ENCODE results near the gene XXYLT1. TPM values are rescaled to one million over a fixed set of nuclear protein-coding genes. Genes with fewer than 3 reads are reported as not detected.
A peak's percentile ranks its signal among the peaks of the same experiment; 100 is the strongest.

The XXYLT1 gene
- total and polyA plus RNA-seq, 3 experiments from 2014 or later = 7.9 to 10.5 (median 8.3) TPM

GRCh38 chr3:195069501-195070251 lies 201.3 kb downstream of the XXYLT1 start:
- H3K27me3 Mint-ChIP-seq = no peaks in the 10 kb centered on the region
- DNase-seq = no peak
- H3K4me1 ChIP-seq (ENCODE audit: insufficient read depth, low read length) = no peaks in the 10 kb centered on the region
- no peaks in the 10 kb centered on the region for H3K27me3 ChIP-seq (ENCODE audit: insufficient read depth, low read length, poor library complexity, severe bottlenecking)
- H3K27ac Mint-ChIP-seq = peak overlapping the region in 2 of 8 donors; percentile 36 to 47
- peaks cover 0 to 3% (median 0%) of the 10 kb centered on the region in 5 donors for H3K9me3 Mint-ChIP-seq
- ChIA-PET POLR2A (no interaction called here), CTCF (interaction anchor here (1.5 kb wide), 1 partner anchor 18 kb away, joined by 3 read pairs; no protein-coding TSS in a partner anchor)
- H3K9me3 ChIP-seq (ENCODE audit: low read length) = no peaks in the 10 kb centered on the region
- peaks cover 0 to 8% (median 3%) of the 10 kb centered on the region in 3 donors for H3K4me1 Mint-ChIP-seq
- no peak overlapping the region for H3K4me3 Mint-ChIP-seq
- H3K27ac ChIP-seq (ENCODE audit: low read depth, low read length) = no peak overlapping the region
- no peaks in the 10 kb centered on the region for H3K36me3 ChIP-seq (ENCODE audit: insufficient read depth, low read length)
- peaks cover 0 to 23% (median 7%) of the 10 kb centered on the region in 3 donors for H3K36me3 Mint-ChIP-seq
- no peak overlapping the region for H3K4me3 ChIP-seq (ENCODE audit: low read length)

GRCh38 chr3:195068084-195069080 lies 202.6 kb downstream of the XXYLT1 start:
- no peaks in the 10 kb centered on the region for H3K27me3 ChIP-seq (ENCODE audit: insufficient read depth, low read length, poor library complexity, severe bottlenecking)
- POLR2A ChIA-PET = no interaction called here
- Mint-ChIP-seq H3K27ac (peak overlapping the region in 1 of 8 donors; percentile 46), H3K9me3 (peaks cover 0 to 3% (median 0%) of the 10 kb centered on the region in 5 donors), H3K4me3 (no peak overlapping the region), H3K4me1 (peaks cover 0 to 13% (median 4%) of the 10 kb centered on the region in 3 donors), H3K36me3 (peaks cover 0 to 23% (median 7%) of the 10 kb centered on the region in 3 donors), H3K27me3 (no peaks in the 10 kb centered on the region)
- no peaks in the 10 kb centered on the region for H3K9me3 ChIP-seq (ENCODE audit: low read length)
- H3K36me3 ChIP-seq (ENCODE audit: insufficient read depth, low read length) = no peaks in the 10 kb centered on the region
- CTCF ChIA-PET = no interaction called here
- DNase-seq = no peak
- no peaks in the 10 kb centered on the region for H3K4me1 ChIP-seq (ENCODE audit: insufficient read depth, low read length)
- no peak overlapping the region for H3K27ac ChIP-seq (ENCODE audit: low read depth, low read length)
- H3K4me3 ChIP-seq (ENCODE audit: low read length) = no peak overlapping the region

- H3K4me1 Mint-ChIP-seq = peaks cover 0 to 13% (median 4%) of the 10 kb centered on the region in 3 donors
- H3K27me3 Mint-ChIP-seq = peaks cover 2% of the 10 kb centered on the region in 2 donors
- peaks cover 0 to 21% (median 7%) of the 10 kb centered on the region in 3 donors for H3K36me3 Mint-ChIP-seq
- Histone ChIP-seq H3K9me3 (ENCODE audit: low read length) (no peaks in the 10 kb centered on the region), H3K4me1 (ENCODE audit: insufficient read depth, low read length) (no peaks in the 10 kb centered on the region), H3K4me3 (ENCODE audit: low read length) (no peak overlapping the region), H3K27me3 (ENCODE audit: insufficient read depth, low read length, poor library complexity, severe bottlenecking) (no peaks in the 10 kb centered on the region), H3K36me3 (ENCODE audit: insufficient read depth, low read length) (no peaks in the 10 kb centered on the region), H3K27ac (ENCODE audit: low read depth, low read length) (no peak overlapping the region)
- ChIA-PET CTCF (interaction anchor here (0.8 kb wide), 1 partner anchor 384 kb away, joined by 4 read pairs; no protein-coding TSS in a partner anchor), POLR2A (no interaction called here)
- peaks cover 0 to 3% (median 0%) of the 10 kb centered on the region in 5 donors for H3K9me3 Mint-ChIP-seq
- DNase-seq = peak in 1 of 5 donors; percentile 37
- H3K27ac Mint-ChIP-seq = peak overlapping the region in 1 of 8 donors; percentile 47
- H3K4me3 Mint-ChIP-seq = peak overlapping the region in 1 of 7 donors; percentile 29
Measured at GRCh38 chr3:195066441-195066841, 204.5 kb downstream of the XXYLT1 start.

GRCh38 chr3:195065864-195066185 lies 205.1 kb downstream of the XXYLT1 start:
- Mint-ChIP-seq H3K27ac (no peak overlapping the region), H3K4me3 (no peak overlapping the region), H3K4me1 (peaks cover 0 to 13% (median 4%) of the 10 kb centered on the region in 3 donors), H3K36me3 (peaks cover 0 to 21% (median 7%) of the 10 kb centered on the region in 3 donors), H3K27me3 (peaks cover 2 to 3% of the 10 kb centered on the region in 2 donors), H3K9me3 (peaks cover 0 to 3% (median 0%) of the 10 kb centered on the region in 5 donors)
- ChIA-PET POLR2A (no interaction called here), CTCF (no interaction called here)
- H3K36me3 ChIP-seq (ENCODE audit: insufficient read depth, low read length) = no peaks in the 10 kb centered on the region
- H3K4me1 ChIP-seq (ENCODE audit: insufficient read depth, low read length) = no peaks in the 10 kb centered on the region
- no peaks in the 10 kb centered on the region for H3K27me3 ChIP-seq (ENCODE audit: insufficient read depth, low read length, poor library complexity, severe bottlenecking)
- no peak overlapping the region for H3K27ac ChIP-seq (ENCODE audit: low read depth, low read length)
- no peaks in the 10 kb centered on the region for H3K9me3 ChIP-seq (ENCODE audit: low read length)
- DNase-seq = peak in 1 of 5 donors; percentile 40
- H3K4me3 ChIP-seq (ENCODE audit: low read length) = no peak overlapping the region

- peaks cover 0 to 3% (median 0%) of the 10 kb centered on the region in 5 donors for H3K9me3 Mint-ChIP-seq
- H3K4me3 Mint-ChIP-seq = no peak overlapping the region
- ChIA-PET CTCF (no interaction called here), POLR2A (no interaction called here)
- Histone ChIP-seq H3K36me3 (ENCODE audit: insufficient read depth, low read length) (no peaks in the 10 kb centered on the region), H3K27ac (ENCODE audit: low read depth, low read length) (no peak overlapping the region), H3K9me3 (ENCODE audit: low read length) (no peaks in the 10 kb centered on the region), H3K4me3 (ENCODE audit: low read length) (no peak overlapping the region), H3K27me3 (ENCODE audit: insufficient read depth, low read length, poor library complexity, severe bottlenecking) (no peaks in the 10 kb centered on the region), H3K4me1 (ENCODE audit: insufficient read depth, low read length) (no peaks in the 10 kb centered on the region)
- peaks cover 0 to 19% (median 7%) of the 10 kb centered on the region in 3 donors for H3K36me3 Mint-ChIP-seq
- peak overlapping the region in 1 of 8 donors; percentile 36 for H3K27ac Mint-ChIP-seq
- peaks cover 0 to 13% (median 4%) of the 10 kb centered on the region in 3 donors for H3K4me1 Mint-ChIP-seq
- DNase-seq = peak in 1 of 5 donors; percentile 44
- H3K27me3 Mint-ChIP-seq = peaks cover 5% of the 10 kb centered on the region in 2 donors
Measured at GRCh38 chr3:195065142-195065863, 205.7 kb downstream of the XXYLT1 start.

- POLR2A ChIA-PET = no interaction called here
- DNase-seq = peak in 1 of 5 donors; percentile 16
- CTCF ChIA-PET = interaction anchor here (1.4 kb wide), 1 partner anchor 42 kb away, joined by 4 read pairs; no protein-coding TSS in a partner anchor
Measured at GRCh38 chr3:195064300-195064931, 206.5 kb downstream of the XXYLT1 start.

GRCh38 chr3:195063581-195064193 lies 207.3 kb downstream of the XXYLT1 start:
- Histone ChIP-seq H3K27ac (ENCODE audit: low read depth, low read length) (no peak overlapping the region), H3K9me3 (ENCODE audit: low read length) (no peaks in the 10 kb centered on the region), H3K27me3 (ENCODE audit: insufficient read depth, low read length, poor library complexity, severe bottlenecking) (no peaks in the 10 kb centered on the region), H3K36me3 (ENCODE audit: insufficient read depth, low read length) (no peaks in the 10 kb centered on the region), H3K4me1 (ENCODE audit: insufficient read depth, low read length) (no peaks in the 10 kb centered on the region), H3K4me3 (ENCODE audit: low read length) (no peak overlapping the region)
- Mint-ChIP-seq H3K27ac (peak overlapping the region in 1 of 8 donors; percentile 21), H3K4me1 (peaks cover 0 to 13% (median 4%) of the 10 kb centered on the region in 3 donors), H3K36me3 (peaks cover 0 to 8% (median 7%) of the 10 kb centered on the region in 3 donors), H3K27me3 (peaks cover 5 to 9% of the 10 kb centered on the region in 2 donors), H3K4me3 (no peak overlapping the region), H3K9me3 (peaks cover 0 to 3% (median 0%) of the 10 kb centered on the region in 5 donors)
- POLR2A ChIA-PET = no interaction called here
- CTCF ChIA-PET = interaction anchor here (1.4 kb wide), 1 partner anchor 43 kb away, joined by 4 read pairs; no protein-coding TSS in a partner anchor
- DNase-seq = peak in 1 of 5 donors; percentile 26

More at GRCh38 chr3:195064300-195064931, 206.5 kb downstream of the XXYLT1 start:
- no peaks in the 10 kb centered on the region for H3K9me3 ChIP-seq (ENCODE audit: low read length)
- peaks cover 5% of the 10 kb centered on the region in 2 donors for H3K27me3 Mint-ChIP-seq
- H3K27ac Mint-ChIP-seq = peak overlapping the region in 1 of 8 donors; percentile 32
- H3K4me3 Mint-ChIP-seq = no peak overlapping the region
- H3K4me1 ChIP-seq (ENCODE audit: insufficient read depth, low read length) = no peaks in the 10 kb centered on the region
- H3K36me3 Mint-ChIP-seq = peaks cover 0 to 15% (median 7%) of the 10 kb centered on the region in 3 donors
- no peak overlapping the region for H3K4me3 ChIP-seq (ENCODE audit: low read length)
- peaks cover 0 to 13% (median 4%) of the 10 kb centered on the region in 3 donors for H3K4me1 Mint-ChIP-seq
- no peaks in the 10 kb centered on the region for H3K36me3 ChIP-seq (ENCODE audit: insufficient read depth, low read length)
- H3K27me3 ChIP-seq (ENCODE audit: insufficient read depth, low read length, poor library complexity, severe bottlenecking) = no peaks in the 10 kb centered on the region
- no peak overlapping the region for H3K27ac ChIP-seq (ENCODE audit: low read depth, low read length)
- peaks cover 0 to 3% (median 0%) of the 10 kb centered on the region in 5 donors for H3K9me3 Mint-ChIP-seq
